ENCODE data around the gene KCNQ2. TPM values are rescaled to one million over a fixed set of nuclear protein-coding genes. Genes with fewer than 3 reads are reported as not detected.
"Not testable (repeated sequence)": the region's sequence is repeated elsewhere in the genome, so short reads cannot be mapped to it uniquely, and the experiment has no call there.

Gene KCNQ2
- under 1 TPM in 1 of 2 donors, not detected in 1; 0.33 TPM for total RNA-seq

DNA sequence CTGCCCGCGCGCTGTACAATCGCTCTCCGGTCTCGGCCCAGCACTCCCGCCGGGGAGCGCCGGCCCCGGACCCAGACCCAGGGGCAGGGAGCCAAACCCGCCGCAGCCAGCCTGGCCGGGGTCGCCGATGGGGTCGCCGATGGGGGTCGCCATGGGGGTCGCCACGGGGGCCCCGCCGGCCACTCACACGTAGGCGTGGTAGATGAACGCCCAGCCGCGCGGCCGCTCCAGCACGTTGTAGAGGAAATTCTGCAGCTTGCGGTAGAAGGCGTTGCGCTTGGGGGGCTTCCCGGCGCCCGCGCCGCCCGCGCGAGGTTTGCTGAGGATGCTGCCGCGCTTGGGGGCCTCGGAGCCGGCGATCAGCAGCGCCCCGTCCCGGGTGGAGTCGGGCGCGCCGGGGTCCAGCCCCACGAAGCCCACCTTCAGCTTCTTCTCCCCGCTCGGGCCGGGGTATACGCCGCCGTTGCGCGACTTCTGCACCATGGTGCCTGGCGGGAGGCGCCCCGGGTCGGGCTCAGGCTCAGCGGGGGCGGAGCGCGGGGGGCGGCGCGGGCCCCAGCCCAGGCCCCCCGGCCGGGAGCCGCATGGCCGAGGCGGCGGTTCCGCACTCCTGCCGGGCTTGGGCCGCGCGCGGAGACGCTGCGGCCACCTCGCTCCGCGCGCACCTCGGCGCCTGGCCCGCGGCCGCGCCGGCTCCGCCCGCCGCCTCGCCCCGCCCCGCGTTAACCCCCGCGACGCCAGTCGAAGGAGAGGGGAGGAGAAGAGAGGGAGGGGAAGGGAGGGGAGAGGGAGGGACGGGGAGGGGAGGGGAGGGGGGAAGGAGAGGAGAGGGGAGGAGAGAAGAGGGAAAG is at the start of gene KCNQ2:
Gene KCNQ2 (minus strand): TSS at position 675 of the 851 bp plus-strand sequence. CDS start 192 bp downstream, at position 483.
- no peaks in the 10 kb centered on the region for H3K36me3 Mint-ChIP-seq
- H3K27ac Mint-ChIP-seq = no peak within 1 kb of the TSS
- no peak for DNase-seq (ENCODE audit: low spot score in 2 of 2)
- peak in 1 of 2 donors; percentile 37 for ATAC-seq
- H3K9me3 Mint-ChIP-seq = no peaks in the 10 kb centered on the region

DNA sequence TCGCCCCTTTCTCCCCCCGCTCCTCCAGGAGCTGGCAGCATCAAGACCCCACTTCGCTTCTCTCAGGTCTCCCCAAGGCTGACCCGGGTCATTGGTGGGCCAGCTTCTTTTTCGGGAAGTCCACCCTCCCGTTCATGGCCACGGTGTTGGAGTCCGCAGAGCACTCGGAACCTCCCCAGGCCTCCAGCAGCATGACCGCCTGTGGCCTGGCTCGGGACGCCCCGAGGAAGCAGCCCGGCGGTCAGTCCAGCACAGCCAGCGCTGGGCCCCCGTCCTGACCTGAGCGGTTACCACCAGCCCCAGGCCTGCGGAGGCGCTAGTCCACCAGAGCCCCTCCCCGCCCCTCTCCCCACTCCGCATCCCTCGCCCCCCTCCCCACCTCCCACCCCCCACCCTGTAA is 49.1 kb upstream of the KCNQ2 start:
- no peak for ATAC-seq
- Mint-ChIP-seq H3K9me3 (peaks cover 4 to 10% of the 10 kb centered on the region in 2 donors), H3K36me3 (peaks cover 12 to 26% of the 10 kb centered on the region in 2 donors), H3K27ac (peak overlapping the region in 1 of 2 donors; percentile 74)
- DNase-seq (ENCODE audit: low spot score in 2 of 2) = no peak

DNA sequence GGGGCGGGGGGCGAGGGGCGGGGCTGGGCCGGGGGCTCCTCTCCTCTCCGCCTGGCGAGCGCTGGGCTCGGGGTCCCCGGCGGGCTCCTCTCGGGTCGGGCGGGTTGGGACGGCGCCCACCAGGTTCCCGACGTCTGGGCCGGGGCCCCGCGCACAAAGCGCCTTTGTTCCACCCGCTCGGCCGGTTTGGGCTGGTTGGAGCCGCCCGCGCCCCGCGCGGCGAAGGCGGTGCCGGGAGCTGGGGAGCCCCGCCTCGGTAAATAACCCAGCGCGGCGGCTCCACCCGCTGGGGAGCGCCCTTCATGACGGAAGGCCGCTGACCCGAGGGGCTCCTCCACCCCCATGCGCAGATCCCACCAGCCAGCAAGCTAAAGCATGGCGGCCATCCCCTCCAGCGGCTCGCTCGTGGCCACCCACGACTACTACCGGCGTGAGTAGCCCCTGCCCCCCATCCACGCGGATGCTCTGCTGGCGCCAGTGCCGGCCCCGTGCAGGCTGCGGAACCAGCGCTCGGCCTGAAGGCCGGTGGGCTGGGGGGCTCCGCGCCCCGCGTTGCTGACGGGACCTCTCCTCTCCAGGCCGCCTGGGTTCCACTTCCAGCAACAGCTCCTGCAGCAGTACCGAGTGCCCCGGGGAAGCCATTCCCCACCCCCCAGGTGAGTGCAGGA is 48.6 kb upstream of the KCNQ2 start:
- H3K36me3 Mint-ChIP-seq = peaks cover 12 to 26% of the 10 kb centered on the region in 2 donors

DNA sequence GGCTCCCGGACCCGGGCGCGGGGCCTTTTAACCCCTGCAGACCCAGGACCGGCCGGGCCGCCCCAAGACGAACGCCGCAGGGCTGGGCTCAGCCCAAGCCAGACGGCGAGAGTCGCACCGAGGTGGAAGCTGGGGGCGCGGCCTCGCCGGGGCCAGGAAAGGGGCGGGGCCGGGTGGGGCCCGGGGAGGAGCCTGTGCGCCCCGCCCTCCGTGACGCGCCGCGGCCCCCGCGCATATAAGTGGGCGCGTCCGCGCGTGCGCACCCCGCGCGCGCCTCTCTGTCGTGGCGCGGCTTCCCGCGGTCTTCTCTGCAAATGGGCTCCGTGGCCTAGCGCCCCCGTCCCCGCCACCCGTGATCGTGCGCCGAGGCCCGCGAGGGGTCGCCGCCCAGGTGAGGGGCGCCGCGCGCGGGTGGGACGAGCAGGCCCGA is 48.1 kb upstream of the KCNQ2 start, which contains the start of gene PPDPF:
Gene PPDPF (plus strand): TSS at position 262 of the 430 bp plus-strand sequence. CDS start 544 bp downstream, outside the sequence.
- H3K36me3 Mint-ChIP-seq = peaks cover 12 to 26% of the 10 kb centered on the region in 2 donors
- peak; percentile 85 to 87 for DNase-seq (ENCODE audit: low spot score in 2 of 2)
- peak; percentile 87 to 88 for ATAC-seq
- peaks cover 4 to 10% of the 10 kb centered on the region in 2 donors for H3K9me3 Mint-ChIP-seq
- peak within 1 kb of the TSS in 1 of 2 donors; percentile 74 for H3K27ac Mint-ChIP-seq

More for the DNA sequence above, 48.6 kb upstream of the KCNQ2 start:
- DNase-seq (ENCODE audit: low spot score in 2 of 2) (peak in 1 of 2 donors; percentile 71), ATAC-seq (peak; percentile 53 to 60)
- Mint-ChIP-seq H3K27ac (peak overlapping the region in 1 of 2 donors; percentile 74), H3K9me3 (peaks cover 4 to 10% of the 10 kb centered on the region in 2 donors)

DNA sequence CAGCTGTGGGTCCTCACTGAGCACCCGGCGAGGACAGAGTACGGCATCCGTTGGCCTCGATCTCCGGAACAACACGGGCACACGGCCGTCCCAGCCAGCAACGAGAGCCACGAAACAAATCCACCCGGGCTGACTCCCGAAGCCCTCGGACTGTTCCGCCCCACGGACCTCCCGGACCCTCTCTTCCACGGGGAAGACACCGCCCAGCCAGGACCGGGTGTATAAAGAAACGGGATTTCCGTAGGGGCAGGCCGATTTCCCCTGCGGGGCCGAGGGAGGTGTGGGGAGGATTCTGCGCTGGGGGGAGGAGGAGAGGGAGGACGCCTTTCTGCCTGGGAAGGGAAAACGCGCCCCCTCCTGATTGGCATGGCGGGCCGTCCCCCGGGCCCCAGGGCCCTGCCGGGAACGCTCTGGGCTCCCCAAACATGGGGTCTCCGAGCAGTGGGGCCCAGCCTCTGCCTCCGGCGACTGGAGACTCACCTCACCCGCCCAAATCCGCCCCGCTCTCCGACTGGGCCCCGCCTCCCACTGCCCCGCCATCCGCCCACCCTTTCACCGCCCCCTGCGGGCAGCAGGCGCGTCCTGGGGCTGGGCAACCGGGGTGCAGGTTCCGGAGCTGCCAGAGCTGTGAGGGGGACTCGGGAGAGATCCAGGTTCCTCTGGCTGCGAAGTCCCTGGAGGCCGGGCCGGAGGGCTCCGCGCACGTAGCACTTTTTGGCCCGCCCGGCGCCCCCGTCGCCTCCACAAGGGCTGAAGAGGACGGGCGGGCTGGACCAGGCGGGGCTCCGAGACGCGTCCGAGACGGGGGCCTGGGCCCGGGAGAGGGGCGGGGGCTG is 47.4 kb upstream of the KCNQ2 start:
- ATAC-seq = peak; percentile 58 to 61
- H3K36me3 Mint-ChIP-seq = peaks cover 12 to 26% of the 10 kb centered on the region in 2 donors
- H3K9me3 Mint-ChIP-seq = peaks cover 4 to 10% of the 10 kb centered on the region in 2 donors
- no peak overlapping the region for H3K27ac Mint-ChIP-seq
- peak in 1 of 2 donors; percentile 63 for DNase-seq (ENCODE audit: low spot score in 2 of 2)

DNA sequence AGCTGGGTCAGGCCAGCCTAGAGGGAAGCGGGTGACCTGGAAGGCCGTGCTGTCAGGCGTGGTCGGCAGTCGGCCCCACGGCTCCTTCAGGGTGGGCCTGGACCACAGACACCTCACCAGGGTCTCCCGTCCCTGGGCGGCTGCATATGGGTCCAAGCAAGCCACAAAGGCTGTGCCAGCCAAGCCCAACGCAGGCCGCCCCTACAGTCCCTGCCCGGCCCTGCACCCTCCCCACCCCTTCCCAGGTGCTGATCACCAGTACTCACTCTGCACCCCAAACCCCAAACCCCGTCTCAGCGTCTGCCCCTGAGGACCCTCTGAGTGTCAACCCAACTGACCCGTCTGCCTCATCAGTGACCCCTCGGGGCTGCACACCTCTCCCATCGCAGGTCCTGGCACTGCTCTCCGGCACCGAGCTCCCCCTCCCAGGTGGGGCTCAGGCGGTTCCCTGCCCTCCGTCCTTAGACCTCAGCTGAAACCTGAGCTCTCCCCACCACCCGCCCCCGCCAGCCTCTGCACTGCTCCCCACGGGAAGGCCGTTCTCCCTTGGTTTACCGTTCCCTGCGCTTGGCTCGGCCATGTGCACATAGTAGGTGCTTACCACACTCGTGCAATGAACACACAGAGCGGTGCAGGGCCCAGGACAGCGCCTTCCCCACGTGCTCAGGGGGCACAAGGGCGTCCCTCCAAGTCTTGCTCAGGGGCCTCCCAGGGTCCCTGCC is 46.7 kb upstream of the KCNQ2 start:
- Mint-ChIP-seq H3K36me3 (peaks cover 12 to 21% of the 10 kb centered on the region in 2 donors), H3K27ac (no peak overlapping the region)

DNA sequence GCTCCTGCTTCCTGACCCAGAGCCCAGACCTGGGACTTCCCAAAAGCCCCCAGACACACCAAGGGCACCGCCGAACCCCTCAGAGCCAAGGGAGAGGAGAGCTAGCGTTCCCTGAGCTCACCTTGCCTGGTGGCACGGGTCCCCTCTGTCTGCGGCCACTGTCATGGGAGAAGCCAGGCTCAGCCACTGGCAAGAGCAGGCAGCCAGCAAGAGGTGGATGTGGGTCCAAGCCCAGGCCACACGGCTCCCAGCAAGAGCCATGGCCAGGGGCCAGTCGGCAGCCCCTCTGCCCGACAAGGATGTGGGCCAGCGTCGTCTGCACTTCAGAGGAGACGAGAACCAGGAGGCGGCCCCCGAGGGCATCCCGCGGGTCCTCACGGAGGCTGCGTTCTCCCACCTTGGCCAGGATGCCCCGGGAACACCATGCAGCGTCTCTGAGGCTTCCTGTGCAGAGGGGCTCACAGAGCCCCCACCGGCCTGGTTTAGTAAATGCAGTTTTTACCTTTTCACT is 46.0 kb upstream of the KCNQ2 start:
- DNase-seq (ENCODE audit: low spot score in 2 of 2) (no peak), ATAC-seq (no peak)
- Mint-ChIP-seq H3K27ac (no peak overlapping the region), H3K9me3 (peaks cover 4 to 11% of the 10 kb centered on the region in 2 donors), H3K36me3 (peaks cover 11 to 14% of the 10 kb centered on the region in 2 donors)

More for the DNA sequence above, 46.7 kb upstream of the KCNQ2 start:
- no peak for ATAC-seq
- H3K9me3 Mint-ChIP-seq = peaks cover 4 to 15% of the 10 kb centered on the region in 2 donors
- DNase-seq (ENCODE audit: low spot score in 2 of 2) = no peak

DNA sequence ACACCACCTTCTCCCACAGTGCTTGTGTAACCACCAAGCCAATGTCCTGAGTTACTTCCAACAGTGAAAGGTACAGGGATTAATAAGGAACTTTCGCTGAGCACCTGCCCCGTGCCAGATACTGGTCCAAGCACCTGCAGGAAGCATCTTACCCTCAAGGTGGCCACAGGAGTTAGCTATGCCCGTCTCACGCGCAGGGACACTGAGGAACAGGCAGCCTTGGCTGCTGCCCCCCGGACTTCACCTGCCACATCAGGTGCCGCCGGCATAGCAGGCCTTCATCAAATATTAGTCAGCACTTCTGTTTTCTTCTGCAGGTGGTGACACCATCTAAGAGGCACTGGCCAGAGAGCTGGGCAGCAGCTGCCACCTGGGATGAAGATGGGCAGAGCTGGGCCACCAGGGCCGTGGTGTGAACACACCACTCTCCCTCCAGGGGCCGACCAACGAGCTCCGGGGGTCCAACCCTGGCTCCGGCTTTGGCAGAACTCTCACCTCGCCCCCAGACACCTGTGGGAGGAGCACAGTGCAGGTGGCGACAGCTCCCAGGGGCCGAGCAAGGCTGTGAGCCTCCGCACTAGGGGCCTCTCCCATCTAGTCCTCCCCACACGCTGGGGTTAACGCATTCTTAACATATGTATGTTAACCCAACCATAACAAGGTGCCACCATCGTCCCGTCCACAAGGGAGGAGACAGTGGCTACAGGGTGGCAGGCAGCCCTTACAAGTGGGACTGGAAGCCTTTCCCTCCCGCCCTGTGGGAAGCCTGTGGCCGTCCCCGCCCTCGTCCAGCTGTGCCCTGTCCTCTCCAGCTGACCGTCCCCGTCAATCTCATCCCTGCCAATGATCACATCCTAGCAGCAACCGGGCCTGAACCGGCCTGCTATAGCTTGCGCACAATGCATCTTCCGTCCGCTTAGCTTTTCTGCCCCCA is 45.2 kb upstream of the KCNQ2 start:
- DNase-seq (ENCODE audit: low spot score in 2 of 2) (peak in 1 of 2 donors; percentile 54), ATAC-seq (no peak)
- Mint-ChIP-seq H3K9me3 (peaks cover 2 to 8% of the 10 kb centered on the region in 2 donors), H3K36me3 (peaks cover 6 to 8% of the 10 kb centered on the region in 2 donors), H3K27ac (no peak overlapping the region)

DNA sequence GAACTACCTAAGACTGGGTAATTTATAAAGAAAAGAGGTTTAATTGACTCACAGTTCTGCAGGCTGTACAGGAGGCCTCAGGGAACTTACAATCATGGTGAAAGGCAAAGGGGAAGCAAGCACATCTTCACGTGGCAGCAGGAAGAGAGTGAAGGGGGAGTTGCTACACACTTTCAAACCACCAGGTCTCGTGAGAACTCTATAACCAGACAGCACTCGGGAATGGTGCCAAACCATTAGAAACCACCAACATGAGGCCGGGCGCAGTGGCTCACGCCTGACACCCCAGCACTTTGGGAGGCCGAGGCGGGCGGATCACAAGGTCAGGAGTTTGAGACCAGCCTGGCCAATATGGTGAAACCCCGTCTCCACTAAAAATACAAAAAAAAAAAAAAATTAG is 42.1 kb upstream of the KCNQ2 start:
- not testable (repeated sequence) for H3K36me3 Mint-ChIP-seq, ATAC-seq, H3K9me3 Mint-ChIP-seq, H3K27ac Mint-ChIP-seq
- DNase-seq (ENCODE audit: low spot score in 2 of 2) = peak in 1 of 2 donors; percentile 6

DNA sequence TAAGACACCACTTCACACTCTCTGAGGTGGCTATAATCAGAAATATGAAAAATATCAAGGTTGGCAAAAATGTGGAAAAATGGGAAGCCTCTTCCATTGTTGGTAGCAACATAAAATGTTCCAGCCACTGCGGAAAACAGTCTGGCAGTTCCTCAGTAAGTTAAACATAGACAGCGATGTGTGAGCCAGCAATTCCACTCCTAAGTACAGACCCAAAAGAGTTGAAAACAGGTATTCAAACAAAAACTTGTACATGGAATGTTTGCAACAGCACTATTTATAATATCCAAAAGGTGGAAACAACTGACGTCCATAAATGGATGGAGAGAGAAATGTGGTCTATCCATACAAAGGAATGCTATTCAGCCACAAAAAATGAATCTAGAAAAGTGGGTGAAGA is 40.8 kb upstream of the KCNQ2 start:
- H3K36me3 Mint-ChIP-seq = peaks cover 0 to 5% of the 10 kb centered on the region in 2 donors
- ATAC-seq = no peak
- peaks cover 0 to 6% of the 10 kb centered on the region in 2 donors for H3K9me3 Mint-ChIP-seq
- H3K27ac Mint-ChIP-seq = no peak overlapping the region
- DNase-seq (ENCODE audit: low spot score in 2 of 2) = no peak

DNA sequence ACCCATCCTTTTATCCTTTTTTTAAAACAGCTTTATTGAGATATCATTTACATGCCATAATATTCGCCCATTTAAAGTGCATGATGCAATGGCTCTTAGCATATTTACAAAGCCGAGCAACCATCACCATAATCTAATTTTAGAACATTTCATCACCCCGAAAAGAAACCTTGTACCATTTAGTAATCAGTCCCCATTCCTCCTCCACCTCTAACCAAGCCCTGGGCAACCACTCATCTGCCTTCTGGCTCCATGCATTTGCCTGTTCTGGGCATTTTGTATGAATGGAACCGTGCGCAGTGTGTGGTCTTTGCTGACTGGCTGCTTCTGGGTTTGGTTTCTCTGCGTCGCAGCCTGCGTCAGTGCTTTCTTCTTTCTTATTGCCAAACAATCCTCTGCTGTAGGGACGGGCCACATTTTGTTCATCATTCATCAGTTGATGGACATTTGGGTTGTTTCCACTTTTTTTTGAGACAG is 36.7 kb upstream of the KCNQ2 start:
- no peak for ATAC-seq
- no peak for DNase-seq (ENCODE audit: low spot score in 2 of 2)
- Mint-ChIP-seq H3K9me3 (peaks cover under 1 to 1% of the 10 kb centered on the region in 2 donors), H3K27ac (no peak overlapping the region), H3K36me3 (peaks cover 10 to 11% of the 10 kb centered on the region in 2 donors)

DNA sequence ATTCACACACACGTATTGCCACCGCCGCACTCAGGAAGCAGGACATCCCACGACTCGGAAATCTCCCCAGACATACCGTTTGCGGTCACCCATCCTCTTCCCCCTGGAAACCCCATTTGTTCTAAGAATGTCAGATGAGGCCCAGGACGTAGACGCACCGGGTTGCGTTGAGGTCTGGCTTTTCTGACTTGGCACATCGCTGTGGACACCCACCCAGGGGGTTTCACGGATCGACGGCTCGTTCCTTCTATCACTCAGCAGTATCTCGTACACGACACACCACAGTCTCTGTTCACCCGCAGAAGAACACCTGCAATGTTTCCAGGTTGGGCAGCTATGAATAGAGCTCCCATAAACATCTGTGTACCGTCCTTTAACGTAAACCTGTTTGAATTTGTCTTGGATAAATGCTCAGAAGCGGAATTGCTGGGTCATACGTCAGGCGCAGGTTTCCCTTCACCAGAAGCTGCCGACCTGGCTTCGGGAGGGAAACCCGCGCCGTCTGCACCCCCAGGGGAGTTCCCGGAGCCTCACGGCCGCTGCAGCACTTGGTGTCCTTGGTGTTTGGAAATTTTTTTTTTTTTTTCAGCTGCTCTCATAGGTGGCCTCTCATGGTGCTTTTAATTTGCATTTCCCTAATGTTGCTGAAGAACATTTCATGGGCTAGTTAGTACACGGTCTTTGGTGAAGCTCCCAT is 35.8 kb upstream of the KCNQ2 start:
- peaks cover 11 to 15% of the 10 kb centered on the region in 2 donors for H3K36me3 Mint-ChIP-seq
- peaks cover 0 to 3% of the 10 kb centered on the region in 2 donors for H3K9me3 Mint-ChIP-seq
- DNase-seq (ENCODE audit: low spot score in 2 of 2) (no peak), ATAC-seq (no peak)
- no peak overlapping the region for H3K27ac Mint-ChIP-seq

DNA sequence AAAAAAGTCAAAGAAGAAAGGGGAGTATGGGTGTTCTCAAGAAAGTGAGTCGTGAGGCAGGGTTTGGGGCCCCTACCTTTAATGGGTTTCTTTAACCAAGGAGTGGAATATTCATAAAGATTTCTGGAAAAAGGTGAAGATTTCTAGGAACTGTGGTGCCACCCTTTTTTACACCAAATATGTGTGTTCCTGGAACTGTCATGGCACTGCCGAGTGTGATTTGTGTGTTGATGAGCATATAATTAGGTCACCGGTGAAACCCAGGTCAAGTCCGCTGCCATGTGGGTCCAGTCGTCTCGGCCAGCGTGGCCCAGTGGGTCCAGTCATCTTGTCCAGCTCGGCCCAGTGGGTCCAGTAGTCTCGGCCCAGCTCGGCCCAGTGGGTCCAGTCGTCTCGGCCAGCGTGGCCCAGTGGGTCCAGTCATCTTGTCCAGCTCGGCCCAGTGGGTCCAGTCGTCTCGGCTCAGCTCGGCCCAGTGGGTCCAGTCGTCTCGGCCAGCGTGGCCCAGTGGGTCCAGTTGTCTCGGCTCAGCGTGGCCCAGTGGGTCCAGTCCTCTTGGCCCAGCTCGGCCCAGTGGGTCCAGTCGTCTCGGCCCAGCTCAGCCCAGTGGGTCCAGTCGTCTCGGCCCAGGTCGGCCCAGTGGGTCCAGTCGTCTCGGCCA is 34.8 kb upstream of the KCNQ2 start:
- Mint-ChIP-seq H3K27ac (no peak overlapping the region), H3K9me3 (peaks cover 0 to 3% of the 10 kb centered on the region in 2 donors), H3K36me3 (peaks cover 8 to 15% of the 10 kb centered on the region in 2 donors)
- DNase-seq (ENCODE audit: low spot score in 2 of 2) (no peak), ATAC-seq (no peak)

Data from activated naive CD4-positive, alpha-beta T cell treated with anti-CD3 and anti-CD28 coated beads, Interleukin-2, amount 50 U/mL, for 72 hours (primary cell).